CD4-positive, alpha-beta T cell (primary cell): Measurements from ENCODE around the gene ATG2A. TPM values are rescaled to one million over a fixed set of nuclear protein-coding genes. Genes with fewer than 3 reads are reported as not detected.

Source experiments
- ATAC-seq: fragments of 200-7000 bp; cut with Tn5 transposase; one replicate; pipeline ENCODE4 v1.10.0; 2022; ENCODE audit warnings: mild to moderate bottlenecking; ENCODE audit not compliant: poor library complexity
- CTCF ChIA-PET: fragments of 350-600 bp; sonication (Branson Sonifier 250); formaldehyde crosslinking; loops from one replicate; lab custom pipeline; 2021; ENCODE audit warnings: antibody characterized with exemption, inconsistent platforms; lab: Charles Lee
- POLR2A ChIA-PET: fragments of 350-600 bp; sonication (Branson Sonifier 250); formaldehyde crosslinking; loops from one replicate; lab custom pipeline; 2021; ENCODE audit warnings: antibody characterized with exemption, inconsistent platforms; lab: Charles Lee
- DNase-seq, 14 experiments: peaks; one replicate each; pipeline ENCODE4 v3.0.0-alpha.2; 2013 to 2020; ENCODE audit warnings: mixed read lengths in 2 of 14
- H3K27ac ChIP-seq, 2 donors: one replicate each; pipeline versions ENCODE4 v1.5.1 to v1.7.0; 2013; ENCODE audit warnings: low read length in 2 of 2, low read depth in 1 of 2, mild to moderate bottlenecking in 1 of 2
- H3K27me3 ChIP-seq, 2 experiments: 1 replicate in 1 of 2; 2 replicates in 1 of 2; pipeline versions ENCODE4 v1.6.1 to v1.7.0; 2013; ENCODE audit warnings: low read length in 2 of 2, control low read depth in 1 of 2, mild to moderate bottlenecking in 1 of 2, moderate library complexity in 1 of 2; ENCODE audit not compliant: insufficient read depth in 2 of 2, control insufficient read depth in 1 of 2
- H3K36me3 ChIP-seq: one replicate; pipeline ENCODE4 v1.6.1; 2013; ENCODE audit warnings: low read length, control low read depth; ENCODE audit not compliant: insufficient read depth
- H3K4me1 ChIP-seq: one replicate; pipeline ENCODE4 v1.6.1; 2013; ENCODE audit warnings: low read length, control low read depth; ENCODE audit not compliant: insufficient read depth
- H3K4me3 ChIP-seq: one replicate; pipeline ENCODE4 v1.5.1; 2013; ENCODE audit warnings: mild to moderate bottlenecking, low read length, moderate library complexity
- H3K9me3 ChIP-seq, 2 experiments: 1 replicate in 1 of 2; 2 replicates in 1 of 2; pipeline versions ENCODE4 v1.6.1 to v1.7.0; 2013; ENCODE audit warnings: low read length in 2 of 2, mild to moderate bottlenecking in 2 of 2, control low read depth in 1 of 2, moderate library complexity in 1 of 2; ENCODE audit not compliant: control insufficient read depth in 1 of 2, insufficient read depth in 1 of 2
- H3K27ac Mint-ChIP-seq: one replicate; pipeline ENCODE4 v1.8.0; 2020; ENCODE audit warnings: mixed read lengths
- H3K27me3 Mint-ChIP-seq: one replicate; pipeline ENCODE4 v1.8.0; 2021; ENCODE audit warnings: mixed read lengths
- H3K36me3 Mint-ChIP-seq: one replicate; pipeline ENCODE4 v1.8.0; 2021; ENCODE audit warnings: low read depth, mixed read lengths
- H3K4me1 Mint-ChIP-seq: one replicate; pipeline ENCODE4 v1.8.0; 2021; ENCODE audit warnings: low read depth, mixed read lengths
- H3K4me3 Mint-ChIP-seq: one replicate; pipeline ENCODE4 v1.8.0; 2020; ENCODE audit warnings: mild to moderate bottlenecking, mixed read lengths
- H3K9me3 Mint-ChIP-seq: one replicate; pipeline ENCODE4 v1.8.0; 2020; ENCODE audit warnings: mixed read lengths
- CTCF ChIP-seq: fragments of 200-600 bp; IDR thresholded peaks from one replicate; pipeline ENCODE4 v1.8.0; 2022; ENCODE audit warnings: antibody characterized with exemption, mild to moderate bottlenecking
- intact Hi-C, 2 experiments: fragments of 100-400 bp; cut with DNase I in 1 of 2; cut with micrococcal nuclease in 1 of 2; formaldehyde crosslinking; loops; one replicate each; pipeline versions ENCODE4 v1.15.1 to v1.9.0; 2023 to 2025; cut with DNase I, micrococcal nuclease
- total RNA-seq, 174 experiments: library from RNA in 2 of 174; stranded (reverse) in 2 of 174; gene quantifications; one replicate each; pipeline ENCODE4 v1.2.3 and lab custom pipeline; 2021 to 2026

The ATG2A gene
- total RNA-seq, 2 experiments from 2014 or later, result 189 to 198 TPM

- no peak for TF ChIP-seq CTCF
- H3K9me3 Mint-ChIP-seq, result no peaks in the 10 kb centered on the region
- peak overlapping the region; percentile 71 for H3K4me3 Mint-ChIP-seq
- ATAC-seq (no peak), DNase-seq (peak in 4 of 14 experiments; percentile 43 to 66 (median 55))
- ChIA-PET POLR2A (interaction anchor here (0.8 to 27.2 kb wide), 5 partner anchors 13 to 120 kb away, joined by 3 to 767 read pairs (median 4); partner anchors contain the start of genes EHD1, MAJIN and SF1), CTCF (interaction anchor here (1.2 to 5.8 kb wide), 6 partner anchors 11 to 23 kb away, joined by 3 to 33 read pairs (median 10); partner anchors contain the start of gene EHD1)
- Histone ChIP-seq H3K4me1 (peaks cover 100% of the 10 kb centered on the region), H3K27me3 (no peaks in the 10 kb centered on the region), H3K36me3 (peaks cover 37% of the 10 kb centered on the region), H3K27ac (peak overlapping the region; percentile 82 to 89), H3K9me3 (no peaks in the 10 kb centered on the region), H3K4me3 (peak overlapping the region; percentile 47)
- intact Hi-C loops, result loop anchor here in 1 of 2 experiments (10.0 kb wide), 1 partner anchor 90 kb away; the partner anchor contains the start of gene SF1
- H3K36me3 Mint-ChIP-seq, result peaks cover 67% of the 10 kb centered on the region
- H3K27ac Mint-ChIP-seq, result peak overlapping the region; percentile 93
- H3K27me3 Mint-ChIP-seq, result no peaks in the 10 kb centered on the region
- peaks cover 92% of the 10 kb centered on the region for H3K4me1 Mint-ChIP-seq
Observed at GRCh38 chr11:64864473-64865285, 52.3 kb downstream of the ATG2A start.

GRCh38 chr11:64864135-64864472 lies 52.9 kb downstream of the ATG2A start:
- peaks cover 92% of the 10 kb centered on the region for H3K4me1 Mint-ChIP-seq

More at GRCh38 chr11:64864135-64864472, 52.9 kb downstream of the ATG2A start:
- Histone ChIP-seq H3K4me3 (peak overlapping the region; percentile 47), H3K9me3 (no peaks in the 10 kb centered on the region), H3K4me1 (peaks cover 100% of the 10 kb centered on the region), H3K36me3 (peaks cover 39% of the 10 kb centered on the region), H3K27ac (peak overlapping the region; percentile 82 to 89), H3K27me3 (no peaks in the 10 kb centered on the region)
- H3K36me3 Mint-ChIP-seq, result peaks cover 67% of the 10 kb centered on the region
- ATAC-seq, result no peak
- DNase-seq, result no peak
- H3K4me3 Mint-ChIP-seq, result peak overlapping the region; percentile 71
- intact Hi-C loops, result loop anchor here in 1 of 2 experiments (10.0 kb wide), 1 partner anchor 89 kb away; the partner anchor contains the start of gene SF1
- ChIA-PET POLR2A (interaction anchor here (0.8 to 27.2 kb wide), 3 partner anchors 13 to 86 kb away, joined by 4 to 767 read pairs (median 293); partner anchors contain the start of genes EHD1 and SF1), CTCF (interaction anchor here (1.5 to 5.8 kb wide), 5 partner anchors 12 to 23 kb away, joined by 3 to 33 read pairs (median 10); partner anchors contain the start of gene EHD1)
- no peak for TF ChIP-seq CTCF
- H3K27ac Mint-ChIP-seq, result peak overlapping the region; percentile 93
- H3K27me3 Mint-ChIP-seq, result no peaks in the 10 kb centered on the region
- no peaks in the 10 kb centered on the region for H3K9me3 Mint-ChIP-seq
